ENCODE results near the gene RPTOR.

The RPTOR gene

GRCh38 chr17:80803451-80804428 is 259.1 kb downstream of the RPTOR start:
- Histone ChIP-seq H3K27ac (ENCODE audit: extremely low read depth, low read depth, low read length) (no peak overlapping the region), H3K4me3 (ENCODE audit: low read depth, low read length) (no peak overlapping the region), H3K9me3 (ENCODE audit: control insufficient read depth, insufficient read depth, low read depth, low read length) (no peaks in the 10 kb centered on the region), H3K36me3 (ENCODE audit: control insufficient read depth in 2 of 2, insufficient read depth in 1 of 2, low read length in 2 of 2) (peaks cover 0 to 3% of the 10 kb centered on the region in 2 experiments; a peak in 2 of 3 replicates), H3K4me1 (ENCODE audit: control insufficient read depth, insufficient read depth, low read length) (no peaks in the 10 kb centered on the region)
- ChIA-PET POLR2A (no interaction called here), CTCF (interaction anchor here (0.6 to 0.7 kb wide), 2 partner anchors 11 to 44 kb away, joined by 3 read pairs; no protein-coding TSS in a partner anchor)
- TF ChIP-seq, protein P1, sequence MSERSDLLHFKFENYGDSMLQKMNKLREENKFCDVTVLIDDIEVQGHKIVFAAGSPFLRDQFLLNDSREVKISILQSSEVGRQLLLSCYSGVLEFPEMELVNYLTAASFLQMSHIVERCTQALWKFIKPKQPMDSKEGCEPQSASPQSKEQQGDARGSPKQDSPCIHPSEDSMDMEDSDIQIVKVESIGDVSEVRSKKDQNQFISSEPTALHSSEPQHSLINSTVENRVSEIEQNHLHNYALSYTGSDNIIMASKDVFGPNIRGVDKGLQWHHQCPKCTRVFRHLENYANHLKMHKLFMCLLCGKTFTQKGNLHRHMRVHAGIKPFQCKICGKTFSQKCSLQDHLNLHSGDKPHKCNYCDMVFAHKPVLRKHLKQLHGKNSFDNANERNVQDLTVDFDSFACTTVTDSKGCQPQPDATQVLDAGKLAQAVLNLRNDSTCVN (tag by site-specific recombination; optimal IDR thresholded peaks at IDR 0.05) = no peak
- TF ChIP-seq ZNF391 (tag by site-specific recombination; IDR thresholded peaks at IDR 0.05; ENCODE audit: borderline replicate concordance, low read depth) (no peak), ZNF23 (tag by site-specific recombination; IDR thresholded peaks at IDR 0.05; ENCODE audit: borderline replicate concordance) (no peak), ZNF121 (tag by site-specific recombination; IDR thresholded peaks at IDR 0.05) (no peak), ZNF514 (tag by site-specific recombination; IDR thresholded peaks at IDR 0.05) (no peak), ZBTB48 (tag by site-specific recombination; IDR thresholded peaks at IDR 0.05) (no peak), ZNF202 (tag by site-specific recombination; IDR thresholded peaks at IDR 0.05; ENCODE audit: borderline replicate concordance) (no peak), ZNF544 (tag by site-specific recombination; IDR thresholded peaks at IDR 0.05) (no peak), ZNF26 (tag by site-specific recombination; IDR thresholded peaks at IDR 0.05) (no peak), ZNF837 (tag by site-specific recombination; IDR thresholded peaks at IDR 0.05) (no peak)
- TF ChIP-seq, protein P2, sequence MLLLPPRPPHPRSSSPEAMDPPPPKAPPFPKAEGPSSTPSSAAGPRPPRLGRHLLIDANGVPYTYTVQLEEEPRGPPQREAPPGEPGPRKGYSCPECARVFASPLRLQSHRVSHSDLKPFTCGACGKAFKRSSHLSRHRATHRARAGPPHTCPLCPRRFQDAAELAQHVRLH (tag by site-specific recombination; IDR thresholded peaks at IDR 0.05) = no peak

DNA sequence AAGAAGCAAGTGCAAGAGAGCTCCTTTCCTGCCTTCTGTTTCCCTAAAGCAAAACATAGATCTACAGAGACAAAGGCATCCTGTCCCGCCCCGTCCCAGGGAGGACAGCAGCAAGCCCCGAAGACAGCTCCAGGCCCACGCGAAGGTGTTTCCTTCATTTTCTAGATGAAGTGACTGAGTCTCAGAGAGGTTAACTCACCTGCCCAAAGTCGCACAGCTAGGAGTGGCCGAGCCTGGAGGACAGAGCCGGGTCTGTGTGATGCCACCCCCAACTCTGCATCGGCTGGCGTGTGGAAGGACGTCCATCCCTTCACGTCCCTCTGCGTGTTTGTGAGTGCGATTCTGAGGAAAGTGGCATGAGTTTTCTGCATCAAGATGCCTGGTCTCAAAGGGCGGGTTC is 259.8 kb downstream of the RPTOR start:
- POLR2A ChIA-PET = no interaction called here
- Histone ChIP-seq H3K27ac (ENCODE audit: extremely low read depth, low read depth, low read length) (no peak overlapping the region), H3K4me1 (ENCODE audit: control insufficient read depth, insufficient read depth, low read length) (no peaks in the 10 kb centered on the region), H3K36me3 (ENCODE audit: control insufficient read depth in 2 of 2, insufficient read depth in 1 of 2, low read length in 2 of 2) (no peaks in the 10 kb centered on the region; a peak in 1 of 3 replicates), H3K4me3 (ENCODE audit: low read depth, low read length) (no peak overlapping the region), H3K9me3 (ENCODE audit: control insufficient read depth, insufficient read depth, low read depth, low read length) (no peaks in the 10 kb centered on the region)
- CTCF ChIA-PET = interaction anchor here (0.6 to 0.7 kb wide), 2 partner anchors 10 to 44 kb away, joined by 3 read pairs; no protein-coding TSS in a partner anchor
- TF ChIP-seq TSHZ1 (tag by site-specific recombination; IDR thresholded peaks at IDR 0.05; ENCODE audit: borderline replicate concordance) (no peak), ZNF48 (tag by site-specific recombination; IDR thresholded peaks at IDR 0.05) (no peak), ZNF37A (tag by site-specific recombination; IDR thresholded peaks at IDR 0.05) (no peak), ZNF341 (tag by site-specific recombination; IDR thresholded peaks at IDR 0.05; ENCODE audit: low read depth) (no peak), HOXC10 (CRISPR knock-in tag; IDR thresholded peaks at IDR 0.05) (no peak), ZNF747 (tag by site-specific recombination; IDR thresholded peaks at IDR 0.05) (no peak), ZFP69B (tag by site-specific recombination; IDR thresholded peaks at IDR 0.05) (no peak), ZNF354C (tag by site-specific recombination; IDR thresholded peaks at IDR 0.05; ENCODE audit: borderline replicate concordance, low read depth) (no peak), ZNF416 (tag by site-specific recombination; IDR thresholded peaks at IDR 0.05) (no peak), ZNF426 (tag by site-specific recombination; IDR thresholded peaks at IDR 0.05) (no peak), SCRT1 (tag by site-specific recombination; IDR thresholded peaks at IDR 0.05; ENCODE audit: borderline replicate concordance) (no peak), WT1 (tag by site-specific recombination; IDR thresholded peaks at IDR 0.05) (no peak), HOXD13 (CRISPR knock-in tag; IDR thresholded peaks at IDR 0.05; ENCODE audit: borderline replicate concordance) (no peak), EGR2 (tag by site-specific recombination; IDR thresholded peaks at IDR 0.05; ENCODE audit: low read depth) (no peak), ZNF132 (tag by site-specific recombination; IDR thresholded peaks at IDR 0.05; ENCODE audit: borderline replicate concordance) (no peak)
- TF ChIP-seq, protein P3, sequence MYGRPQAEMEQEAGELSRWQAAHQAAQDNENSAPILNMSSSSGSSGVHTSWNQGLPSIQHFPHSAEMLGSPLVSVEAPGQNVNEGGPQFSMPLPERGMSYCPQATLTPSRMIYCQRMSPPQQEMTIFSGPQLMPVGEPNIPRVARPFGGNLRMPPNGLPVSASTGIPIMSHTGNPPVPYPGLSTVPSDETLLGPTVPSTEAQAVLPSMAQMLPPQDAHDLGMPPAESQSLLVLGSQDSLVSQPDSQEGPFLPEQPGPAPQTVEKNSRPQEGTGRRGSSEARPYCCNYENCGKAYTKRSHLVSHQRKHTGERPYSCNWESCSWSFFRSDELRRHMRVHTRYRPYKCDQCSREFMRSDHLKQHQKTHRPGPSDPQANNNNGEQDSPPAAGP (tag by site-specific recombination; IDR thresholded peaks at IDR 0.05) = no peak
